GM23338 (cell line): ENCODE measurements around the gene TREML2. TPM values are rescaled to one million over a fixed set of nuclear protein-coding genes. Genes with fewer than 3 reads are reported as not detected.

ENCODE experiments used
- ATAC-seq: fragments of 200-7000 bp; cut with Tn5 transposase; 3 replicates; pipeline ENCODE4 v1.9.1; 2020
- DNase-seq: peaks from one replicate; pipeline ENCODE4 v3.0.0-alpha.2; 2015; ENCODE audit warnings: low spot score
- H2AFZ ChIP-seq: fragments of 200-600 bp; sonication (generic); 2 replicates; pipeline ENCODE4 v1.8.0; 2016; ENCODE audit warnings: antibody characterized with exemption, mild to moderate bottlenecking, moderate library complexity
- H3F3A ChIP-seq: fragments of 200-600 bp; sonication (generic); replicated peaks from 2 replicates; pipeline ENCODE4 v1.8.0; 2017; ENCODE audit warnings: antibody characterized with exemption, mixed run types, low read depth
- H3K27ac ChIP-seq: fragments of 200-600 bp; sonication (generic); 2 replicates; pipeline ENCODE4 v1.6.1; 2016; ENCODE audit warnings: low read depth
- H3K27me3 ChIP-seq: fragments of 200-600 bp; sonication (generic); 2 replicates; pipeline ENCODE4 v1.8.0; 2016; ENCODE audit warnings: mild to moderate bottlenecking, mixed run types, moderate library complexity; ENCODE audit not compliant: insufficient read depth
- H3K36me3 ChIP-seq: fragments of 200-600 bp; sonication (generic); 2 replicates; pipeline ENCODE4 v1.8.0; 2016; ENCODE audit warnings: mild to moderate bottlenecking; ENCODE audit not compliant: insufficient read depth
- H3K4me1 ChIP-seq: fragments of 200-600 bp; sonication (generic); 2 replicates; pipeline ENCODE4 v1.8.0; 2016; ENCODE audit warnings: mild to moderate bottlenecking, moderate library complexity; ENCODE audit not compliant: insufficient read depth
- H3K4me2 ChIP-seq: fragments of 200-600 bp; sonication (generic); 2 replicates; pipeline ENCODE4 v1.7.1; 2017; ENCODE audit warnings: mixed run types
- H3K4me3 ChIP-seq: fragments of 200-600 bp; sonication (generic); 2 replicates; pipeline ENCODE4 v1.6.1; 2016; ENCODE audit warnings: mixed run types
- H3K79me2 ChIP-seq: fragments of 200-600 bp; sonication (generic); replicated peaks from 2 replicates; pipeline ENCODE4 v1.8.0; 2017; ENCODE audit warnings: mild to moderate bottlenecking; ENCODE audit not compliant: insufficient read depth
- H3K9me2 ChIP-seq: fragments of 200-600 bp; sonication (generic); 2 replicates; pipeline ENCODE4 v1.8.0; 2017; ENCODE audit not compliant: insufficient read depth
- H4K20me1 ChIP-seq: fragments of 200-600 bp; sonication (generic); replicated peaks from 2 replicates; pipeline ENCODE4 v1.8.0; 2017; ENCODE audit warnings: mild to moderate bottlenecking; ENCODE audit not compliant: insufficient read depth
- H3K27ac Mint-ChIP-seq: 2 replicates; pipeline ENCODE4 v1.8.0; 2020; ENCODE audit warnings: inconsistent platforms, mild to moderate bottlenecking, moderate library complexity, mixed read lengths
- H3K27me3 Mint-ChIP-seq: 3 replicates; pipeline ENCODE4 v1.8.0; 2022; ENCODE audit warnings: low read depth, mild to moderate bottlenecking, moderate library complexity, mixed read lengths, inconsistent platforms; ENCODE audit not compliant: insufficient read depth, poor library complexity
- H3K36me3 Mint-ChIP-seq: 3 replicates; pipeline ENCODE4 v1.8.0; 2021; ENCODE audit warnings: low read depth, mild to moderate bottlenecking, inconsistent platforms, moderate library complexity, mixed read lengths
- H3K4me1 Mint-ChIP-seq: 3 replicates; pipeline ENCODE4 v1.8.0; 2020; ENCODE audit warnings: mild to moderate bottlenecking, inconsistent platforms, mixed read lengths
- H3K4me3 Mint-ChIP-seq: 3 replicates; pipeline ENCODE4 v1.8.0; 2021; ENCODE audit warnings: moderate library complexity, mild to moderate bottlenecking, inconsistent platforms, mixed read lengths
- H3K9me3 Mint-ChIP-seq: 3 replicates; pipeline ENCODE4 v1.8.0; 2020; ENCODE audit warnings: moderate library complexity, mild to moderate bottlenecking, inconsistent platforms, mixed read lengths
- EZH2 ChIP-seq: fragments of 200-600 bp; sonication (generic); IDR thresholded peaks from one replicate; pipeline ENCODE4 v1.8.0; 2017; ENCODE audit warnings: antibody characterized with exemption, mild to moderate bottlenecking, low read depth; ENCODE audit not compliant: unreplicated experiment
- JUNB ChIP-seq: IDR thresholded peaks from one replicate; pipeline ENCODE4 v1.6.1; 2016; ENCODE audit warnings: antibody characterized with exemption; ENCODE audit not compliant: unreplicated experiment
- STAT1 ChIP-seq: IDR thresholded peaks from one replicate; pipeline ENCODE4 v1.6.1; 2016; ENCODE audit warnings: antibody characterized with exemption; ENCODE audit not compliant: unreplicated experiment
- polyA plus RNA-seq: library from polyadenylated mRNA; unstranded; fragments of >200 nt; fragmentation: Nextera tagmentation; extraction: Ambion mirVana; gene quantifications from 2 replicates; pipeline ENCODE4 v1.2.1, GENCODE V29; 2016
- total RNA-seq: library from RNA; depleted of rRNA; stranded (reverse); fragments of >200 nt; shearing (Covaris generic); gene quantifications from 2 replicates; pipeline ENCODE4 v1.2.3, GENCODE V29; 2014
- TF ChIP-seq, protein P1 (sequence below): IDR thresholded peaks from 2 replicates; pipeline ENCODE4 v1.6.1; 2016; ENCODE audit warnings: antibody characterized with exemption
- TF ChIP-seq, protein P2 (sequence below), 2 experiments: fragments of 200-600 bp in 1 of 2; sonication (generic) in 1 of 2; conservative IDR thresholded peaks; 2 replicates each; pipeline versions ENCODE4 v1.5.1 to v1.6.1; 2016 to 2017; ENCODE audit warnings: antibody characterized with exemption in 2 of 2, low read depth in 2 of 2, mild to moderate bottlenecking in 2 of 2, moderate library complexity in 1 of 2
- TF ChIP-seq, protein P3 (sequence below): IDR thresholded peaks from one replicate; pipeline ENCODE4 v1.6.1; 2018; ENCODE audit warnings: antibody characterized with exemption; ENCODE audit not compliant: unreplicated experiment
- TF ChIP-seq, protein P4 (sequence below): fragments of 250-450 bp; sonication (Bioruptor Pico); IDR thresholded peaks from 2 replicates; pipeline ENCODE4 v1.5.0; 2020; ENCODE audit warnings: mild to moderate bottlenecking, moderate library complexity

TREML2 gene
- total and polyA plus RNA-seq, 2 experiments from 2014 or later = 0.07 TPM; not detected in 1

DNA sequence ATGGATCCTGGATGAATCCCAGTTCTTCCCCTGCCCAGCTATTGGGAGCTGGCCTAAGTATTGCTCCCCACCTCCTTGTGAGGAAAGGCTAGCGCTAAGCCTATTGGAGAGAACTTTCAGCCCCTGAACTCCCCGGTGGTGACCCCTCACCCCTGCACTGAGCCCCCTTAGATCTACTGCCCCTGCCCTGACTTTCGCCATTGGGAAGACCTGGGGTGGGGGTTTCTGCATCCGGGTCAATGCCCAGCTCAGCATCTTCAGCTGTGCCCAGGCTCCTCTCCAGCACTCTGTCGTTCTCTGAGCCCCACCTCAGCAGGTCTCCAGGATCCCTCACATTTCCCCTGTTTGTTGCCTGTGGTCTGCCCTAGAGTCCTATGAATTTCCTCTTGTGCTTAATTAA is 36.2 kb upstream of the TREML2 start:
- Histone ChIP-seq H3K4me2 (no peak overlapping the region), H3K9me2 (no peaks in the 10 kb centered on the region), H3K4me1 (peaks cover 4% of the 10 kb centered on the region; the same call in 1 of the 2 replicates), H2AFZ (peak overlapping the region; percentile 91; the same call in 1 of the 2 replicates), H3F3A (no peaks in the 10 kb centered on the region), H3K27me3 (peaks cover 15% of the 10 kb centered on the region), H3K4me3 (no peak overlapping the region), H3K27ac (no peak overlapping the region), H4K20me1 (no peaks in the 10 kb centered on the region), H3K79me2 (no peaks in the 10 kb centered on the region), H3K36me3 (no peaks in the 10 kb centered on the region)
- peaks cover 4% of the 10 kb centered on the region for H3K27me3 Mint-ChIP-seq
- no peaks in the 10 kb centered on the region for H3K36me3 Mint-ChIP-seq
- no peak overlapping the region for H3K27ac Mint-ChIP-seq
- no peak overlapping the region for H3K4me3 Mint-ChIP-seq
- no peaks in the 10 kb centered on the region for H3K9me3 Mint-ChIP-seq
- peaks cover 15% of the 10 kb centered on the region for H3K4me1 Mint-ChIP-seq
- ATAC-seq (no peak), DNase-seq (no peak)
- TF ChIP-seq, protein P1, sequence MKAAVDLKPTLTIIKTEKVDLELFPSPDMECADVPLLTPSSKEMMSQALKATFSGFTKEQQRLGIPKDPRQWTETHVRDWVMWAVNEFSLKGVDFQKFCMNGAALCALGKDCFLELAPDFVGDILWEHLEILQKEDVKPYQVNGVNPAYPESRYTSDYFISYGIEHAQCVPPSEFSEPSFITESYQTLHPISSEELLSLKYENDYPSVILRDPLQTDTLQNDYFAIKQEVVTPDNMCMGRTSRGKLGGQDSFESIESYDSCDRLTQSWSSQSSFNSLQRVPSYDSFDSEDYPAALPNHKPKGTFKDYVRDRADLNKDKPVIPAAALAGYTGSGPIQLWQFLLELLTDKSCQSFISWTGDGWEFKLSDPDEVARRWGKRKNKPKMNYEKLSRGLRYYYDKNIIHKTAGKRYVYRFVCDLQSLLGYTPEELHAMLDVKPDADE = no peak
- TF ChIP-seq, protein P2, sequence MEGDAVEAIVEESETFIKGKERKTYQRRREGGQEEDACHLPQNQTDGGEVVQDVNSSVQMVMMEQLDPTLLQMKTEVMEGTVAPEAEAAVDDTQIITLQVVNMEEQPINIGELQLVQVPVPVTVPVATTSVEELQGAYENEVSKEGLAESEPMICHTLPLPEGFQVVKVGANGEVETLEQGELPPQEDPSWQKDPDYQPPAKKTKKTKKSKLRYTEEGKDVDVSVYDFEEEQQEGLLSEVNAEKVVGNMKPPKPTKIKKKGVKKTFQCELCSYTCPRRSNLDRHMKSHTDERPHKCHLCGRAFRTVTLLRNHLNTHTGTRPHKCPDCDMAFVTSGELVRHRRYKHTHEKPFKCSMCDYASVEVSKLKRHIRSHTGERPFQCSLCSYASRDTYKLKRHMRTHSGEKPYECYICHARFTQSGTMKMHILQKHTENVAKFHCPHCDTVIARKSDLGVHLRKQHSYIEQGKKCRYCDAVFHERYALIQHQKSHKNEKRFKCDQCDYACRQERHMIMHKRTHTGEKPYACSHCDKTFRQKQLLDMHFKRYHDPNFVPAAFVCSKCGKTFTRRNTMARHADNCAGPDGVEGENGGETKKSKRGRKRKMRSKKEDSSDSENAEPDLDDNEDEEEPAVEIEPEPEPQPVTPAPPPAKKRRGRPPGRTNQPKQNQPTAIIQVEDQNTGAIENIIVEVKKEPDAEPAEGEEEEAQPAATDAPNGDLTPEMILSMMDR (conservative IDR thresholded peaks at IDR 0.05; ENCODE audit: low read depth in 2 of 2) = no peak
- TF ChIP-seq JUNB = no peak
- TF ChIP-seq, protein P3, sequence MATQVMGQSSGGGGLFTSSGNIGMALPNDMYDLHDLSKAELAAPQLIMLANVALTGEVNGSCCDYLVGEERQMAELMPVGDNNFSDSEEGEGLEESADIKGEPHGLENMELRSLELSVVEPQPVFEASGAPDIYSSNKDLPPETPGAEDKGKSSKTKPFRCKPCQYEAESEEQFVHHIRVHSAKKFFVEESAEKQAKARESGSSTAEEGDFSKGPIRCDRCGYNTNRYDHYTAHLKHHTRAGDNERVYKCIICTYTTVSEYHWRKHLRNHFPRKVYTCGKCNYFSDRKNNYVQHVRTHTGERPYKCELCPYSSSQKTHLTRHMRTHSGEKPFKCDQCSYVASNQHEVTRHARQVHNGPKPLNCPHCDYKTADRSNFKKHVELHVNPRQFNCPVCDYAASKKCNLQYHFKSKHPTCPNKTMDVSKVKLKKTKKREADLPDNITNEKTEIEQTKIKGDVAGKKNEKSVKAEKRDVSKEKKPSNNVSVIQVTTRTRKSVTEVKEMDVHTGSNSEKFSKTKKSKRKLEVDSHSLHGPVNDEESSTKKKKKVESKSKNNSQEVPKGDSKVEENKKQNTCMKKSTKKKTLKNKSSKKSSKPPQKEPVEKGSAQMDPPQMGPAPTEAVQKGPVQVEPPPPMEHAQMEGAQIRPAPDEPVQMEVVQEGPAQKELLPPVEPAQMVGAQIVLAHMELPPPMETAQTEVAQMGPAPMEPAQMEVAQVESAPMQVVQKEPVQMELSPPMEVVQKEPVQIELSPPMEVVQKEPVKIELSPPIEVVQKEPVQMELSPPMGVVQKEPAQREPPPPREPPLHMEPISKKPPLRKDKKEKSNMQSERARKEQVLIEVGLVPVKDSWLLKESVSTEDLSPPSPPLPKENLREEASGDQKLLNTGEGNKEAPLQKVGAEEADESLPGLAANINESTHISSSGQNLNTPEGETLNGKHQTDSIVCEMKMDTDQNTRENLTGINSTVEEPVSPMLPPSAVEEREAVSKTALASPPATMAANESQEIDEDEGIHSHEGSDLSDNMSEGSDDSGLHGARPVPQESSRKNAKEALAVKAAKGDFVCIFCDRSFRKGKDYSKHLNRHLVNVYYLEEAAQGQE = no peak
- TF ChIP-seq, protein P4, sequence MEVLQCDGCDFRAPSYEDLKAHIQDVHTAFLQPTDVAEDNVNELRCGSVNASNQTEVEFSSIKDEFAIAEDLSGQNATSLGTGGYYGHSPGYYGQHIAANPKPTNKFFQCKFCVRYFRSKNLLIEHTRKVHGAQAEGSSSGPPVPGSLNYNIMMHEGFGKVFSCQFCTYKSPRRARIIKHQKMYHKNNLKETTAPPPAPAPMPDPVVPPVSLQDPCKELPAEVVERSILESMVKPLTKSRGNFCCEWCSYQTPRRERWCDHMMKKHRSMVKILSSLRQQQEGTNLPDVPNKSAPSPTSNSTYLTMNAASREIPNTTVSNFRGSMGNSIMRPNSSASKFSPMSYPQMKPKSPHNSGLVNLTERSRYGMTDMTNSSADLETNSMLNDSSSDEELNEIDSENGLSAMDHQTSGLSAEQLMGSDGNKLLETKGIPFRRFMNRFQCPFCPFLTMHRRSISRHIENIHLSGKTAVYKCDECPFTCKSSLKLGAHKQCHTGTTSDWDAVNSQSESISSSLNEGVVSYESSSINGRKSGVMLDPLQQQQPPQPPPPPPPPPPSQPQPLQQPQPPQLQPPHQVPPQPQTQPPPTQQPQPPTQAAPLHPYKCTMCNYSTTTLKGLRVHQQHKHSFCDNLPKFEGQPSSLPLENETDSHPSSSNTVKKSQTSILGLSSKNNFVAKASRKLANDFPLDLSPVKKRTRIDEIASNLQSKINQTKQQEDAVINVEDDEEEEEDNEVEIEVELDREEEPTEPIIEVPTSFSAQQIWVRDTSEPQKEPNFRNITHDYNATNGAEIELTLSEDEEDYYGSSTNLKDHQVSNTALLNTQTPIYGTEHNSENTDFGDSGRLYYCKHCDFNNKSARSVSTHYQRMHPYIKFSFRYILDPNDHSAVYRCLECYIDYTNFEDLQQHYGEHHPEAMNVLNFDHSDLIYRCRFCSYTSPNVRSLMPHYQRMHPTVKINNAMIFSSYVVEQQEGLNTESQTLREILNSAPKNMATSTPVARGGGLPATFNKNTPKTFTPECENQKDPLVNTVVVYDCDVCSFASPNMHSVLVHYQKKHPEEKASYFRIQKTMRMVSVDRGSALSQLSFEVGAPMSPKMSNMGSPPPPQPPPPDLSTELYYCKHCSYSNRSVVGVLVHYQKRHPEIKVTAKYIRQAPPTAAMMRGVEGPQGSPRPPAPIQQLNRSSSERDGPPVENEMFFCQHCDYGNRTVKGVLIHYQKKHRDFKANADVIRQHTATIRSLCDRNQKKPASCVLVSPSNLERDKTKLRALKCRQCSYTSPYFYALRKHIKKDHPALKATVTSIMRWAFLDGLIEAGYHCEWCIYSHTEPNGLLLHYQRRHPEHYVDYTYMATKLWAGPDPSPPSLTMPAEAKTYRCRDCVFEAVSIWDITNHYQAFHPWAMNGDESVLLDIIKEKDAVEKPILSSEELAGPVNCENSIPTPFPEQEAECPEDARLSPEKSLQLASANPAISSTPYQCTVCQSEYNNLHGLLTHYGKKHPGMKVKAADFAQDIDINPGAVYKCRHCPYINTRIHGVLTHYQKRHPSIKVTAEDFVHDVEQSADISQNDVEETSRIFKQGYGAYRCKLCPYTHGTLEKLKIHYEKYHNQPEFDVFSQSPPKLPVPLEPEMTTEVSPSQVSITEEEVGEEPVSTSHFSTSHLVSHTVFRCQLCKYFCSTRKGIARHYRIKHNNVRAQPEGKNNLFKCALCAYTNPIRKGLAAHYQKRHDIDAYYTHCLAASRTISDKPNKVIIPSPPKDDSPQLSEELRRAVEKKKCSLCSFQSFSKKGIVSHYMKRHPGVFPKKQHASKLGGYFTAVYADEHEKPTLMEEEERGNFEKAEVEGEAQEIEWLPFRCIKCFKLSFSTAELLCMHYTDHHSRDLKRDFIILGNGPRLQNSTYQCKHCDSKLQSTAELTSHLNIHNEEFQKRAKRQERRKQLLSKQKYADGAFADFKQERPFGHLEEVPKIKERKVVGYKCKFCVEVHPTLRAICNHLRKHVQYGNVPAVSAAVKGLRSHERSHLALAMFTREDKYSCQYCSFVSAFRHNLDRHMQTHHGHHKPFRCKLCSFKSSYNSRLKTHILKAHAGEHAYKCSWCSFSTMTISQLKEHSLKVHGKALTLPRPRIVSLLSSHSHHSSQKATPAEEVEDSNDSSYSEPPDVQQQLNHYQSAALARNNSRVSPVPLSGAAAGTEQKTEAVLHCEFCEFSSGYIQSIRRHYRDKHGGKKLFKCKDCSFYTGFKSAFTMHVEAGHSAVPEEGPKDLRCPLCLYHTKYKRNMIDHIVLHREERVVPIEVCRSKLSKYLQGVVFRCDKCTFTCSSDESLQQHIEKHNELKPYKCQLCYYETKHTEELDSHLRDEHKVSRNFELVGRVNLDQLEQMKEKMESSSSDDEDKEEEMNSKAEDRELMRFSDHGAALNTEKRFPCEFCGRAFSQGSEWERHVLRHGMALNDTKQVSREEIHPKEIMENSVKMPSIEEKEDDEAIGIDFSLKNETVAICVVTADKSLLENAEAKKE (CRISPR knock-in tag) = no peak
- no peak for TF ChIP-seq EZH2
- no peak for TF ChIP-seq STAT1
